ENCODE data around the gene DCAF8L1.

DNA sequence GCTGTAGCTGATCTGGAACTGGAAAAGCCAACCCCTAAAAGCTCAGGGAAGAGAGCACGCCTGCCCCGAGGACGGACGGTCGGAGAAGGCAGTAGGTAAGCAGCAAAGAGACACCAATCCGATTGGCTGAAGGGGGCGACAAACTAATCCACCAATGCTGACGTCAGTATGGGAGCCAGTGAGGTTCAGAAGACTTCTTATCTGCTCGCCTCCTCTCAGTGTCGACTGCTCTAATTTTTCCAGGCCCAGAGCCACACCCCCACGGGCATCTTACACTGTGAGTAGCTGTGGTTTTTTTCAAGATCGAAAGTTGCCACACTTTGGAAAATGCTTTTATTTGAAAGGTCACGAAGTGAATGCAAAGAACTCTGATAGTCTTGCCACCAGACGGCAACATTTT lies at the start of gene DCAF8L1:
- TF ChIP-seq POLR2A (IDR thresholded peaks at IDR 0.05; ENCODE audit: control extremely low read depth in 1 of 2, low read depth in 2 of 2, low read length in 2 of 2) (no peak), EZH2 (IDR thresholded peaks at IDR 0.05; ENCODE audit: low read depth, low read length, severe bottlenecking) (no peak), JUN (IDR thresholded peaks at IDR 0.05; ENCODE audit: low read depth, low read length) (no peak), BCL11A (IDR thresholded peaks at IDR 0.05; ENCODE audit: low read depth in 2 of 2, low read length in 2 of 2) (no peak), EP300 (IDR thresholded peaks at IDR 0.05; ENCODE audit: borderline replicate concordance in 1 of 2, low read depth in 2 of 2, low read length in 2 of 2) (no peak), RBBP5 (IDR thresholded peaks at IDR 0.05; ENCODE audit: borderline replicate concordance, low read depth, low read length) (no peak), CEBPB (IDR thresholded peaks at IDR 0.05; ENCODE audit: low read depth, low read length) (no peak), SIN3A (conservative IDR thresholded peaks at IDR 0.05 in 1 of 2, IDR thresholded peaks at IDR 0.05 in 1 of 2; ENCODE audit: low read depth in 1 of 2, low read length in 2 of 2) (no peak), JUND (IDR thresholded peaks at IDR 0.05; ENCODE audit: low read length) (no peak)
- TF ChIP-seq, protein P1, sequence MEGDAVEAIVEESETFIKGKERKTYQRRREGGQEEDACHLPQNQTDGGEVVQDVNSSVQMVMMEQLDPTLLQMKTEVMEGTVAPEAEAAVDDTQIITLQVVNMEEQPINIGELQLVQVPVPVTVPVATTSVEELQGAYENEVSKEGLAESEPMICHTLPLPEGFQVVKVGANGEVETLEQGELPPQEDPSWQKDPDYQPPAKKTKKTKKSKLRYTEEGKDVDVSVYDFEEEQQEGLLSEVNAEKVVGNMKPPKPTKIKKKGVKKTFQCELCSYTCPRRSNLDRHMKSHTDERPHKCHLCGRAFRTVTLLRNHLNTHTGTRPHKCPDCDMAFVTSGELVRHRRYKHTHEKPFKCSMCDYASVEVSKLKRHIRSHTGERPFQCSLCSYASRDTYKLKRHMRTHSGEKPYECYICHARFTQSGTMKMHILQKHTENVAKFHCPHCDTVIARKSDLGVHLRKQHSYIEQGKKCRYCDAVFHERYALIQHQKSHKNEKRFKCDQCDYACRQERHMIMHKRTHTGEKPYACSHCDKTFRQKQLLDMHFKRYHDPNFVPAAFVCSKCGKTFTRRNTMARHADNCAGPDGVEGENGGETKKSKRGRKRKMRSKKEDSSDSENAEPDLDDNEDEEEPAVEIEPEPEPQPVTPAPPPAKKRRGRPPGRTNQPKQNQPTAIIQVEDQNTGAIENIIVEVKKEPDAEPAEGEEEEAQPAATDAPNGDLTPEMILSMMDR (IDR thresholded peaks at IDR 0.05; ENCODE audit: control extremely low read depth in 1 of 3, insufficient read depth in 1 of 3, low read depth in 1 of 3, low read length in 3 of 3) = no peak

Data from H1 (cell line).